ENCODE data around the gene MARF1.

DNA sequence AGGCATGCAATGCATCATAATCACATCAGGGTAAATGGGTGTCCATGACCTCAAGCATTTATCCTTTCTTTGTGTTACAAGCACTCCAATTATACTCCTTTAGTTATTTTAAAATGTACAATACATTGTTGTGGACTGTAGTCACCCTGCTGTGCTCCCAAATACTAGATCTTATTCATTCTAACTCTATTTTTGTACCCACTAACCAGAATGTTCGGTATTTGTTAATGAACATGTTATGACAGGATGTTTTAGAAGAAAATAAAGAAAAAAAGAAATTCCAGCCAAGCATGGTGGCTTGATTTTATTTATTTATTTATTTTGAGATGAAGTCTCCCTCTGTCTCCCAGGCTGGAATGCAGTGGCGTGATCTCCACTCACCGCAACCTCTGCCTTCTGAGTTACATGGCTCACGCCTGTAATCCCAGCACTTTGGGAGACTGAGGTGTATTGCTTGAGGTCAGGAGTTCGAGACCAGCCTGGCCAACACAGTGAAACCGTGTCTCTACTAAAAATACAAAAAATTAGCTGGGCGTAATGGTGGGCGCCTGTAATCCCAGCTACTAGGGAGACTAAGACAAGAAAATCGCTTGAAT is 5.3 kb upstream of the MARF1 start:
- TF ChIP-seq, protein P1, sequence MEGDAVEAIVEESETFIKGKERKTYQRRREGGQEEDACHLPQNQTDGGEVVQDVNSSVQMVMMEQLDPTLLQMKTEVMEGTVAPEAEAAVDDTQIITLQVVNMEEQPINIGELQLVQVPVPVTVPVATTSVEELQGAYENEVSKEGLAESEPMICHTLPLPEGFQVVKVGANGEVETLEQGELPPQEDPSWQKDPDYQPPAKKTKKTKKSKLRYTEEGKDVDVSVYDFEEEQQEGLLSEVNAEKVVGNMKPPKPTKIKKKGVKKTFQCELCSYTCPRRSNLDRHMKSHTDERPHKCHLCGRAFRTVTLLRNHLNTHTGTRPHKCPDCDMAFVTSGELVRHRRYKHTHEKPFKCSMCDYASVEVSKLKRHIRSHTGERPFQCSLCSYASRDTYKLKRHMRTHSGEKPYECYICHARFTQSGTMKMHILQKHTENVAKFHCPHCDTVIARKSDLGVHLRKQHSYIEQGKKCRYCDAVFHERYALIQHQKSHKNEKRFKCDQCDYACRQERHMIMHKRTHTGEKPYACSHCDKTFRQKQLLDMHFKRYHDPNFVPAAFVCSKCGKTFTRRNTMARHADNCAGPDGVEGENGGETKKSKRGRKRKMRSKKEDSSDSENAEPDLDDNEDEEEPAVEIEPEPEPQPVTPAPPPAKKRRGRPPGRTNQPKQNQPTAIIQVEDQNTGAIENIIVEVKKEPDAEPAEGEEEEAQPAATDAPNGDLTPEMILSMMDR (conservative IDR thresholded peaks at IDR 0.05): no peak
- TF ChIP-seq EZH2 (IDR thresholded peaks at IDR 0.05; ENCODE audit: low read depth): no peak
